ENCODE data around the gene RPL19.
A peak's percentile ranks its signal among the peaks of the same experiment; 100 is the strongest.

Gene RPL19

DNA sequence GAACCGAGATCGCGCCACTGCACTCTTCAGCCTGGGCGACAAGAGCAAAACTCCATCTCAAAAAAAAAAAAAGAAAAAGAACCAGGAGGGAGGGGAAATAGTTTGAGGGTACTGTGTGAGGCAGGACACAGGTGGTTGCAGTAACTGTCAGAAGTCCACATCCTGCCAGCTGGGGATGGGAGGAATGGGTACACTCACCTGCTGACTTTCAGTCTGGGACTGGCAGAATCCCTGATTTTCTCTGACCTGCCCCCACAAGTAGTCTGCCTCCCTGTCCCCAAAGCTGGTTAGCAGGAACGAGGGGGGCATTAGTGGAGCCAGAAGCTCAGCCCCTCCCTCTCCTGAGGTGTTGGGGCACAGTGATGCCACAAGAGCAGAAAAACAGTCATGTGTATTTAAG lies 27.0 kb upstream of the RPL19 start:
- no peak for DNase-seq (ENCODE audit: low spot score)

DNA sequence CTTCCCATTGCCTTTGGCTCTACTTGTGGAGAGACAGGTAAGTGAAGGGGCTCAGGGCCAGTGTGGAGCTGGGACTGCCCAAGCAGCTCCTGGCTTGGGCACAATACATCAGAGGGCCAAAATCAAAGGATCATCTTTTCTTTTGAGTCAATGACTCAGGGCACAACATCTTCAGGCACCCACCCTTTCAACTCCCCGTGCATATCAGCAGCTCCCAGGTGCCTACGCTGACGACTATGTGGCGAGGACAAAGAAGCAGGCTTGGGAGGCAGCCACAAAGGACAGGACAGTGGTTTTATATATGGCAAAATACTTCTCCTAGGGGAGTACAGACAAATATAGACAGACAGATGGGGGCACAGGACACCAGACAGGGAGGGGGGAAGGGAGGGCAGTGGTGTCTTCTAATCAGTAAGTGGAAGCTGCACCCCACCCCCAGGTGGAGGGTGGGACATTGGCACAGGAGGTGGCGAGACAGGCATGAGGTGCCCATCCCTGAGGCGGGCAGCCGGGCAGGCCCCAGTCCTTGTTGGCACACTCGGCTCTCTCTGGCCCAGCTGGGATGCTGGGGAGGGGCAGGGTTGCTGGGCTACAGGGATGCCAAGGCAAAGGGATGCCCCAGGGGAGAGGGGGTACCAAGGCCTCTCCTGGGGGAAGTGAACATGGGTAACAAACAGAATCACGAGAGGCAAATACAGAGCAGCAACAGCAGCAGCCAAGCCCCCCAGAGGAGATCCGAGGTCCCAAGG lies 26.4 kb upstream of the RPL19 start:
- no peak for DNase-seq (ENCODE audit: low spot score)

DNA sequence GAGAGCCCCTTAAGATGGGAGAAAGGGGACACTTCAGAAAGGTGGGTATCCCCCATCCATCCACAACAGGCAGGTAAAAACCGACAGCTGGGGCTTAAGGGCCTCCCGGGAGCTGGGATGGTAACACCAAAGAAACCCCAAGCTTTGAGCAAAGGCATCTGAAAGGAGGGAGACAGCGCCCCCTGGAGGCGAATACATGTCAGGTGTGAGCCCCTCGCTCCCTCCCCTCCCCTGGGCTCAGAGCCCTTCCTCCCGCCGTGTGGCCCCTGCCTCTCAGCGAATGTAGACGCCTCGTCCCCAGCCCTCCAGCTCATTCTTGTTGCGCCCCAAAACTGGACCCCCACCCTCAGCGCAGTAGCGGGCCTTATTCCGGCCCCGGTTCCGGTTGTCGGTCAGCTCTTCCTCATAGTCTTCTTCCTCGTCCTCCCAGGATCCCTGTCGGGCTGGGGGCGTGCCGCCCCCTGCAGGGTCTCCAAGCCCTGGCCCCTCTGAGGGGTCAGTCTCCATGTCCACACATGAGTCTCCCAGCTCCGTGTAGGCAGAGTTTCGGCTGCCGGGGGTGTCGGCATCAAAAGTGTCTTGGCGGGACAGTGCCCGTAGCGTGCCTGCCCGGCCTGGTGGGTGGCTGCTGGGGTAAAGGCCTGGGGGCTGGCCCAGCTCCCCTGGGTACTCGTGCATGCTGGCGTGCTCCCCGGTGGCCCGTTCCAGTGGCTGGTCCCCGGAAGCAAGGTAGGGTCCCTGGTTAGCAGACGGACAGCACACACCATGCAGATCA lies 25.0 kb upstream of the RPL19 start:
- peak; percentile 85 for DNase-seq (ENCODE audit: low spot score)

DNA sequence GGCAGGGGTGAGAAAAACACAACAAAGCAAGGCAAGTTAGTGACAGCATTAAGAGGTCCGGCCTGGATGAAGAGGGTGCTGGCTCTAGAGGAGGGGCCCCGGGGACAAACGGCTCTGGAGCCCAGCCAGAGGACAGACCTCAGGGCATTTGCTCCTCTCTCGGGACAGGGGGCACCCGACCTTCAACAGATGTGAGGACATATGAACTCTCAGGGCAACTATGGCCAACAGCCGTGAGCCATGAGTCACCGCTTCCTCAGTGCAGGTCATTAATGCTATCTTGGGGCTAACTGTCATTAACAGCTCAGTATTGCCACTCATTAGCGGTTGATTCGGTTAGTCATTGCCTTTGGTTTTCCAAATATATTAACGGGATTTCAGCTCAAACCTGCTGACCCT lies 24.4 kb upstream of the RPL19 start:
- DNase-seq (ENCODE audit: low spot score): no peak

DNA sequence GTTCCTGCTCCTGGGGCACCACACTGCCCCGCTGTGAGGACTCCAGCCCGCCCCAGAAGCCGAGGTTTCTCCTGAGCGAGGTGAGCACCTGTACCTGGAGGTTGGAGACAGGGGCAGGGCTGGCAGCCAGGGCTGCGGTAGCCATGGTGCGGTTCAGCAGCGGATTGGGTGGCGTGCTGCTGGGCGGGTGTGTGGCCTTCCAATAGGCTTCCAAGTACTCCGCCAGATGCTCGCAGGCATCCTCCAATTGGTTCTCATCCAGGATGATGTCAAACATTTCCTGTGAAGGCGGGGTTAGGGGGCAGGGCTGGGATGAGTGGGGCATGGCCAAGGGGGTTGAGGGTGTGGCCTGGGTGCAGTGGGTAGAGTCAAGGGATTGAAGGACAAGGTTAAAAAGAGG lies 22.8 kb upstream of the RPL19 start:
- DNase-seq (ENCODE audit: low spot score): no peak

GRCh38 chr17:39178536-39178935 lies 21.5 kb upstream of the RPL19 start:
- DNase-seq (ENCODE audit: low spot score): no peak

GRCh38 chr17:39181303-39181702 lies 18.8 kb upstream of the RPL19 start:
- DNase-seq (ENCODE audit: low spot score): no peak

DNA sequence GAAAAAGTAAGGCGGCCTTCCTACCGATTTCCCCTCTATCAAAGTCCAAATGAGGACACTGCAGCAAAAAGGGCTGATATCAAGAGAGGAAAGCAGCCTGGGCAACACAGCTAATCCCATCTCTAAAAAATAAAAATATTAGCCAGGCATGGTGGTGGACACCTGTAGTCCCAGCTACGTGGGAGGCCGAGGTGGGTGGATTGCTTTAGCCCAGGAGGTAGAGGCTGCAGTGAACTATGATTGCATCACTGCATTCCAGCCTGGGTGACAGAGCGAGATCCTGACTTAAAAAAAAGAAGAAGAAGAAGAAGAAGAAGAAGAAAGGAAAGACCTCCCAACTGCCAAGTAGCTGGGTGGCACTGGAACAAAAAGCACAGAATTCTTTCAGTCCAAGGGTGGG lies 17.0 kb upstream of the RPL19 start:
- DNase-seq (ENCODE audit: low spot score): no peak

GRCh38 chr17:39183720-39184119 lies 16.4 kb upstream of the RPL19 start:
- DNase-seq (ENCODE audit: low spot score): no peak

GRCh38 chr17:39186481-39187002 lies 13.5 kb upstream of the RPL19 start:
- no peak for DNase-seq (ENCODE audit: low spot score)

DNA sequence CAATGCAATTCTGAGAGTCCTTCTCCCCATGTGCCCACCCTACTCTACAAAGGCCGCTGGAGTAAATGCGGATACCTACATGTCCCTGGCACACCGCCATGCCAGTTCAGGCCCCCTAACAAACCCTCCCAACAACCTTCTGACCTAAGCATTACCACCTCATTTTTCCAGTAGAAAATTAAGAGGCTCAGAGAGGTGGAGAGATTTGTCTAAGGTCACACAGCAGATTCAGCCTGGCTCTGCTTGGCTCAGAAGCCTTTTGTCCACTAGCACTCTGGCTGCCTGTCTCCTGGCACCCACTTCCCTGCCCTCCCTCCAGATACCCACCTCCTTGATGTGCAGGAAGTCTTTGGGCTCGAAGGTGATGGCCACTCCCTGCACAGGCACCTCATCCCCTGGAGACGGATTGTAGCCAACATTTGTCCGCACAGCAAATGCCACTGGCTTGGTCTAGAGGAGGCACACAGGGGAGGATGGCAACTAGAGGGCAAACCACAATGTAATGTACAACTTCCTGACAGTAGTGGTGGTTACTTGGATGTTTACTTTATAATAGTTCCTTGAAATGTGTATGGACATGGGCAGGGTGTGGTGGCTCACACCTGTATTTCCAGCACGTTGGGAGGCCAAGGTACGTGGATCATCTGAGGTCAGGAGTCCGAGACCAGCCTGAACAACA lies 12.8 kb upstream of the RPL19 start:
- DNase-seq (ENCODE audit: low spot score): no peak

DNA sequence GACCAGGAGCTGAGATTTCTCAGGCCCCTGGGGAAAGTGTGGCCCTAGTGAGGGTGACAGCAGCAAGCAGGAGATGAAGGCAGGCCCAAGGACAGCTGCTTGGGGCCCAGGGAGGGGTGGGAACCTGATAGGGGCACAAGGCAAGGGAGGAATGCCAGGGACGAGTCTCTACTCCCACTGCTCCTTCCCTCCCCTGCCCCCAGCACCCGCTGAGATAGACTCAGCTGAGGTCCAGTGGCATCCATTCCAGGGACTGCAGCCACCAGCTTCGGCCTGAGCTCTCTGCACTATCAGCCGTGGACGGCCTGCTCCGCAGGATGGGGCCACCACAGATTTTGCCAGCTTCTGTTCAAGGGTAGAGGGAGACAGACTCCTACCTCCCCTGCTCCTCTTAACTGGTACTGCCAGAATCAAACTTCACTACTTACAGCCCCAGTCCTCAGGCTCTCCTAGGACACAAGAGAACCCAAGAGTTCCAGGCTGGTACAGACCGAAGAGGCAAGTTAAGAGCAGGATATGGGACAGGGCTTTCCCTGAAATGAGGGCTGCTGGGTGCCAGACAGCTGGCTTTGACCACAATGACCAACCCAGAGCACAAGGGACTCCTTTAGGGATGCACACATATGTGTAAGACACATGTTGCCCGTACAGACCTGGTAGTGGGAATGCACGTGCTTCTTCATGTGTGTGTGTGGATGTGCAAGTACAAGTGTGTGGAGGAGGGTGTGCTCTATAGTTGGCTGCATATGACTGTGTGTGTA lies 8.2 kb upstream of the RPL19 start:
- DNase-seq (ENCODE audit: low spot score): no peak

GRCh38 chr17:39192901-39193300 lies 7.2 kb upstream of the RPL19 start:
- DNase-seq (ENCODE audit: low spot score): no peak

GRCh38 chr17:39193346-39193745 lies 6.7 kb upstream of the RPL19 start:
- DNase-seq (ENCODE audit: low spot score): no peak

GRCh38 chr17:39194089-39194984 lies 5.7 kb upstream of the RPL19 start:
- peak; percentile 92 for DNase-seq (ENCODE audit: low spot score)

- no peak for DNase-seq (ENCODE audit: low spot score)
These were observed 5.0 kb upstream of the RPL19 start for GRCh38 chr17:39194985-39195524.

GRCh38 chr17:39195568-39196160 lies 4.4 kb upstream of the RPL19 start:
- DNase-seq (ENCODE audit: low spot score): no peak

- no peak for DNase-seq (ENCODE audit: low spot score)
These were observed 3.8 kb upstream of the RPL19 start for GRCh38 chr17:39196241-39196807.

DNA sequence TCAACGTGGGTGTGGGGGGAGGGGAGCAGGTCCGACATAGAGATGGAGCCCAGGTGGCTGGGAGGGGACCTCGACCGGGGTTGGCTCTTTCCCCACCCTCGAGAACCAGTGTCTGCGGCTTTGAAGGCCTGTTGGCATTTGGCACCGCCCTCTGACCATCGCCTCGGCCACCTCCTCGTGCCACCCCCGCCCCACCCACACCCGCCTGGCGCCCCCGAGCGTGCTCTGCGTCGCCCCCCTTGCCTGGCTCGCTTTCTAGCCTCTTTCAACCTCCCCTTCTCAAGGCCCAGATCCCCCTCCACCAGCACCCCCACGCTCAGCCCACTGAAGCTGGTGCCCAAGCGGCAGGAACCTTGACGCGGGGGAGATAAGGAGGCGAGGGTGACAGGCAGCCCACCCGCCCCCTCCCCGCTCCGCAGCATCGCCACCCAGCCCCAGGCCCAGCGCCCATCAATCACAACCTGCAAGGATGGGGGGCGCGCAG lies 3.2 kb upstream of the RPL19 start:
- DNase-seq (ENCODE audit: low spot score): no peak
